Endothelial cell of umbilical vein (primary cell): Measurements from ENCODE around the gene HENMT1. TPM values are rescaled to one million over a fixed set of nuclear protein-coding genes. Genes with fewer than 3 reads are reported as not detected.

Experiments
- Bru-seq: library from RNA; stranded (reverse); fragments of 400-500 nt; gene quantifications from one replicate; lab custom pipeline; 2021; lab: Mats Ljungman, UMichigan
- BruChase-seq, 2 experiments: library from RNA; stranded (reverse); fragments of 400-500 nt; gene quantifications; one replicate each; lab custom pipeline; 2021; lab: Mats Ljungman, UMichigan
- BruUV-seq: library from RNA; stranded (reverse); fragments of 400-500 nt; replicated peaks from 2 replicates; lab custom pipeline; 2021; lab: Mats Ljungman, UMichigan
- CTCF ChIA-PET: fragments of 300-600, 350-600 bp; sonication (Branson Sonifier 250); formaldehyde crosslinking; loops from one replicate; lab custom pipeline; 2021; ENCODE audit warnings: antibody characterized with exemption, inconsistent platforms; lab: Charles Lee
- POLR2A ChIA-PET: fragments of 300-600, 350-600 bp; sonication (Branson Sonifier 250); formaldehyde crosslinking; loops from one replicate; lab custom pipeline; 2021; ENCODE audit warnings: antibody characterized with exemption, inconsistent platforms; lab: Charles Lee
- DNase-seq: peaks from one replicate; pipeline ENCODE4 v3.0.0-alpha.2; 2011; ENCODE audit warnings: low read depth, low spot score
- FAIRE-seq: peaks from 2 replicates; lab custom pipeline; 2011; peaks lifted over from hg19 to GRCh38; lab: Jason Lieb, UNC
- H2AFZ ChIP-seq: 2 replicates; pipeline ENCODE4 v1.6.0; 2012; ENCODE audit warnings: low read depth, low read length, control low read depth, inconsistent platforms
- H3K27ac ChIP-seq: 2 replicates; pipeline ENCODE4 v1.5.1; 2011; ENCODE audit warnings: low read depth, mild to moderate bottlenecking, control low read depth, low read length, moderate library complexity; ENCODE audit not compliant: insufficient read depth
- H3K27me3 ChIP-seq, 2 experiments: 2 replicates each; pipeline versions ENCODE4 v1.6.0 to v1.6.1; 2011; ENCODE audit warnings: low read length in 2 of 2, mixed read lengths in 1 of 2; ENCODE audit not compliant: control insufficient read depth in 2 of 2, insufficient read depth in 2 of 2
- H3K36me3 ChIP-seq, 2 experiments: 2 replicates in 1 of 2; 3 replicates in 1 of 2; pipeline ENCODE4 v1.5.1; 2011; ENCODE audit warnings: low read length in 2 of 2, mild to moderate bottlenecking in 1 of 2, moderate library complexity in 1 of 2; ENCODE audit not compliant: control insufficient read depth in 2 of 2, insufficient read depth in 2 of 2; ENCODE audit errors: extremely low read depth in 1 of 2
- H3K4me1 ChIP-seq: 3 replicates; pipeline ENCODE4 v1.5.1; 2011; ENCODE audit warnings: mild to moderate bottlenecking, low read length; ENCODE audit not compliant: control insufficient read depth, insufficient read depth; ENCODE audit errors: extremely low read depth
- H3K4me2 ChIP-seq: 2 replicates; pipeline ENCODE4 v1.6.1; 2011; ENCODE audit warnings: low read length, control low read depth, mixed read lengths; ENCODE audit not compliant: insufficient read depth
- H3K4me3 ChIP-seq, 3 experiments: fragments of 200-600 bp in 1 of 3; sonication (generic), shearing (Covaris generic) in 1 of 3; replicated peaks in 1 of 3; 2 replicates each; pipeline ENCODE4 v1.5.1; 2011 to 2016; ENCODE audit warnings: control low read depth in 3 of 3, low read length in 3 of 3, mild to moderate bottlenecking in 2 of 3, inconsistent platforms in 1 of 3, low read depth in 1 of 3, moderate library complexity in 1 of 3; ENCODE audit not compliant: insufficient read depth in 1 of 3
- H3K79me2 ChIP-seq: 2 replicates; pipeline ENCODE4 v1.6.0; 2012; ENCODE audit warnings: low read length, inconsistent platforms; ENCODE audit not compliant: control insufficient read depth, insufficient read depth
- H3K9ac ChIP-seq: replicated peaks from 2 replicates; pipeline ENCODE3; 2011; ENCODE audit warnings: low read length, control low read depth; ENCODE audit not compliant: insufficient read depth; ENCODE audit errors: extremely low read depth
- H3K9me1 ChIP-seq: replicated peaks from 3 replicates; pipeline ENCODE4 v1.6.0; 2011; ENCODE audit warnings: mild to moderate bottlenecking, low read length; ENCODE audit not compliant: control insufficient read depth, insufficient read depth; ENCODE audit errors: extremely low read depth
- H3K9me3 ChIP-seq: replicated peaks from 2 replicates; pipeline ENCODE4 v1.5.1; 2012; ENCODE audit warnings: low read length, inconsistent platforms; ENCODE audit not compliant: control insufficient read depth, insufficient read depth
- H4K20me1 ChIP-seq: replicated peaks from 2 replicates; pipeline ENCODE3; 2011; ENCODE audit warnings: mild to moderate bottlenecking, low read length; ENCODE audit not compliant: control insufficient read depth, insufficient read depth; ENCODE audit errors: extremely low read depth
- POLR2A ChIP-seq: IDR thresholded peaks from 2 replicates; pipeline ENCODE4 v1.6.1; 2012; ENCODE audit warnings: low read depth, mild to moderate bottlenecking, control low read depth, low read length
- POLR2AphosphoS5 ChIP-seq: IDR thresholded peaks from 2 replicates; pipeline ENCODE4 v1.6.1; 2012; ENCODE audit warnings: low read depth, mild to moderate bottlenecking, control low read depth, low read length, moderate library complexity; ENCODE audit not compliant: insufficient read depth
- dilution Hi-C: fragments of 300-500 bp; cut with MboI; formaldehyde crosslinking; loops from one replicate; pipeline ENCODE4 v1.15.0; 2019; ENCODE audit warnings: low sequenced_read_pairs; ENCODE audit not compliant: extremely low pct_ligation_motif_present
- intact Hi-C: fragments of 100-400 bp; cut with micrococcal nuclease; formaldehyde crosslinking; loops from one replicate; pipeline ENCODE4 v1.10.0; 2022
- long read RNA-seq: library from polyadenylated mRNA; stranded (forward); transcript quantifications from one replicate; pipeline ENCODE4 v2.0.0, GENCODE V29; 2021
- polyA minus RNA-seq, 3 experiments: library from RNA; depleted of rRNA, polyadenylated mRNA; stranded (reverse); fragments of >200 nt; gene quantifications; 1 replicate in 1 of 3; 2 replicates in 2 of 3; pipeline ENCODE4 v1.2.3, GENCODE V29; 2011
- polyA plus RNA-seq, 4 experiments: library from polyadenylated mRNA; depleted of rRNA in 3 of 4; stranded (reverse) in 3 of 4; unstranded in 1 of 4; fragments of >200 nt; gene quantifications; 2 replicates each; pipeline versions ENCODE4 v1.2.1 to v1.2.3, GENCODE V29; 2011 to 2012; ENCODE audit warnings: missing spikeins in 1 of 4
- total RNA-seq: library from RNA; stranded (reverse); gene quantifications from 2 replicates; pipeline ENCODE4 v1.2.3, GENCODE V29; 2021
- TF ChIP-seq, protein P1 (sequence below), 2 donors: IDR thresholded peaks; 1 replicate in 1 of 2; 2 replicates in 1 of 2; pipeline ENCODE4 v1.5.1; 2011; ENCODE audit warnings: low read length in 2 of 2, mild to moderate bottlenecking in 2 of 2, moderate library complexity in 2 of 2, control low read depth in 1 of 2, inconsistent platforms in 1 of 2, low read depth in 1 of 2; ENCODE audit not compliant: insufficient read depth in 1 of 2; ENCODE audit errors: extremely low read depth in 1 of 2

HENMT1 gene
- total RNA-seq (3.8 and 4.4 TPM in 2 replicates), polyA plus RNA-seq (3.2 and 4.5 TPM in 2 replicates), polyA minus RNA-seq (1.6 and 2.2 TPM in 2 replicates), Bru-seq, nascent RNA (percentile 48 among the genes with signal in this experiment), BruChase-seq, experiment 1, labeled RNA remaining after a 6-hour chase (percentile 42 among the genes with signal in this experiment), BruChase-seq, experiment 2, labeled RNA remaining after a 2-hour chase (percentile 38 among the genes with signal in this experiment)
- 4.4 and 4.6 TPM in 2 replicates for polyA plus RNA-seq (2011; cell fraction: cytosol; rRNA removed)
- 3.9 and 4.4 TPM in 2 replicates for polyA plus RNA-seq (2011; cell fraction: nucleus; rRNA removed)
- polyA plus RNA-seq (2012) = 2.9 and 5.1 TPM in 2 replicates
- polyA minus RNA-seq (2011; cell fraction: cytosol; rRNA and poly(A)+ RNA removed) = 9.4 TPM
- 0.91 and 1.1 TPM in 2 replicates for polyA minus RNA-seq (2011; cell fraction: nucleus; rRNA and poly(A)+ RNA removed)
- long read RNA-seq, transcript HENMT1-202 (8 exons, 1,874 nt) = major isoform, 5 of 16 reads
- long read RNA-seq, partial matches to known transcripts = 1 of 16 reads
- long read RNA-seq, other reads (novel, unspliced or antisense) = 6 of 16 reads

DNA sequence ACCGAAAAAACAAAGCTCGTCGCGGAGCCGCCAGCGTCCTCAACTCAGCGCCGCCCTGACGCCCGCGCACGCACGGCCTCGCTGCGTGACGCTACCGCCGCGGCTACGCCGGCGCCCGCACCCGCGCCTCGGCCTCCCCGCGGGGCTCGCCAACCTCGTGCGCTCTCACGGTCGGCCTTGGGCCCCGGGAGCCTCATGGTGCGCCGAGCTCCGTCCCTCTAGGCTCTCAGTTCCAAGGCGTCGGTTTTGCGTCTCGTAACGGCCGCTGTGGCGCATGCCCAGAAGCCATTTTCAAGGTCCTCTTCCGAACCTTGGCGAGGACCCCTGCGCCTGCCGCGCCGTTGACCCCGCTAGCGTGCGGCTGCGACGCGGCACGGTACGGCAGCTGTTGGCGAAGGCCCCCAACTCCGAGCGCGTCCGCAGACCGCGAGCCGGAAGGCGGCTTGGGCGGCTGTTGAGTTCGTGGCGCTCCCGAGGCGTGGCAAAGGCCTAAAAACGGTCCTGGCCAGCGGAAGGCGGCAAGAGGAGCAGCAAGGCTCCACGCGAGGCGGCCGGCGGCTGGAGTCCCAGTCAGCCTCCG is at the start of gene HENMT1:
Gene HENMT1 (minus strand): TSS at position 64 of the 580 bp plus-strand sequence. CDS start 1,209 bp downstream, outside the sequence.
- H3K36me3 ChIP-seq = no peaks in the 10 kb centered on the region
- TSS peak; percentile 52 for BruUV-seq
- H3K9me3 ChIP-seq = no peaks in the 10 kb centered on the region
- CTCF ChIA-PET = interaction anchor here (0.8 to 3.0 kb wide), 9 partner anchors 10 to 461 kb away, joined by 3 to 11 read pairs (median 3); partner anchors contain the start of genes EEIG2, PRPF38B and SLC25A24
- peak within 1 kb of the TSS; percentile 88 for H3K27ac ChIP-seq
- peak within 1 kb of the TSS; percentile 99 for H2AFZ ChIP-seq
- H3K4me3 ChIP-seq = peak within 1 kb of the TSS; percentile 39 to 64 (median 45)
- no peaks in the 10 kb centered on the region for H4K20me1 ChIP-seq
- dilution Hi-C loops (no loop called here), intact Hi-C loops (loop anchor here (1.0 kb wide), 1 partner anchor 31 kb away; the partner anchor contains the start of gene PRPF38B)
- peak within 1 kb of the TSS; percentile 71 for H3K4me2 ChIP-seq
- H3K27me3 ChIP-seq = no peaks in the 10 kb centered on the region
- POLR2A ChIA-PET = interaction anchor here (1.0 to 1.2 kb wide), 3 partner anchors 19 to 419 kb away, joined by 3 to 7 read pairs (median 3); partner anchors contain the start of gene PRPF38B
- TF ChIP-seq, protein P1, sequence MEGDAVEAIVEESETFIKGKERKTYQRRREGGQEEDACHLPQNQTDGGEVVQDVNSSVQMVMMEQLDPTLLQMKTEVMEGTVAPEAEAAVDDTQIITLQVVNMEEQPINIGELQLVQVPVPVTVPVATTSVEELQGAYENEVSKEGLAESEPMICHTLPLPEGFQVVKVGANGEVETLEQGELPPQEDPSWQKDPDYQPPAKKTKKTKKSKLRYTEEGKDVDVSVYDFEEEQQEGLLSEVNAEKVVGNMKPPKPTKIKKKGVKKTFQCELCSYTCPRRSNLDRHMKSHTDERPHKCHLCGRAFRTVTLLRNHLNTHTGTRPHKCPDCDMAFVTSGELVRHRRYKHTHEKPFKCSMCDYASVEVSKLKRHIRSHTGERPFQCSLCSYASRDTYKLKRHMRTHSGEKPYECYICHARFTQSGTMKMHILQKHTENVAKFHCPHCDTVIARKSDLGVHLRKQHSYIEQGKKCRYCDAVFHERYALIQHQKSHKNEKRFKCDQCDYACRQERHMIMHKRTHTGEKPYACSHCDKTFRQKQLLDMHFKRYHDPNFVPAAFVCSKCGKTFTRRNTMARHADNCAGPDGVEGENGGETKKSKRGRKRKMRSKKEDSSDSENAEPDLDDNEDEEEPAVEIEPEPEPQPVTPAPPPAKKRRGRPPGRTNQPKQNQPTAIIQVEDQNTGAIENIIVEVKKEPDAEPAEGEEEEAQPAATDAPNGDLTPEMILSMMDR (IDR thresholded peaks at IDR 0.05; ENCODE audit: extremely low read depth in 1 of 2, insufficient read depth in 1 of 2, low read depth in 1 of 2, low read length in 2 of 2) = no peak
- TF ChIP-seq POLR2AphosphoS5 = peak; percentile 85
- no peak for TF ChIP-seq POLR2A
- no peaks in the 10 kb centered on the region for H3K9me1 ChIP-seq
- peak; percentile 85 for DNase-seq
- peak; percentile 54 for FAIRE-seq
- H3K79me2 ChIP-seq = no peaks in the 10 kb centered on the region
- H3K4me1 ChIP-seq = peaks cover 7% of the 10 kb centered on the region
- peak within 1 kb of the TSS; percentile 92 for H3K9ac ChIP-seq
